Measurements from ENCODE around the gene DENND6B. TPM values are rescaled to one million over a fixed set of nuclear protein-coding genes. Genes with fewer than 3 reads are reported as not detected.

The DENND6B gene
- total RNA-seq, 2 donors from 2014 or later: 9.6 to 19.6 TPM

DNA sequence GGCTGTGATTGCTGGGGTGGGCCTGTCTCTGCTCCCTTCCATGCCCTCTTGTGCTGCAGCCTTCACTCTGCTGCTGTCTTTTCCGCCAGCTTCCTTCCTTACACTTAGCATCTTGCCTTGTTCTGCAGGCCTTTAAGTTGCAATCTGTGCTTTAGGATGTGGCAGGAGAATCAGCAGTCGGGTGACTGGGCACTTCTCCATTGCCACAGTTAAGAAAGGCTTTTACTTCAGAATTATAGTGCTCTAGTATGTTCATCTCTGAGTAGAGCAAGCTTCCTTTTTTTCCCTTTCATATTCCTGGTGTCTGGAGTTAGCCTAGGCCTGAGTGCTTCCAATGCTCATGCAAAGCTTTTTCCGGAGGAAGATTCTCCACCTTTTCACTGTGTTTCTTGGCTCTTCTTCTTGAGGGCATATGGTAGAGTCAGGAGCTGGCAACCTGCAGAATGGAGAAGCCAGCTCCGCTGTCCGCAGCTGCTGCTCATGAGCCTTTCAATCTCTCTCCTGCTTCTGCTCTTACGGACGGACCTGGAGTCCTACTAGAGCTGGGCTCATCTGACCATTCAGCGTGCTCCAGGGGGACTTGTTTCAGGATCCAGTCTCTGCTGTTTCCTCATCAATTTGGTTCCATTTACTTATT is 36.5 kb upstream of the DENND6B start:
- Histone ChIP-seq H3K9me3 (no peaks in the 10 kb centered on the region), H3K36me3 (no peaks in the 10 kb centered on the region), H3K27me3 (replicated peaks; ENCODE audit: insufficient read depth) (no peaks in the 10 kb centered on the region), H3K4me1 (replicated peaks) (peaks cover 3% of the 10 kb centered on the region), H3K27ac (no peak overlapping the region), H3K4me3 (no peak overlapping the region)
- TF ChIP-seq POLR2A (IDR thresholded peaks at IDR 0.05) (no peak), POLR2AphosphoS5 (IDR thresholded peaks at IDR 0.05) (no peak)
- TF ChIP-seq, protein P1, sequence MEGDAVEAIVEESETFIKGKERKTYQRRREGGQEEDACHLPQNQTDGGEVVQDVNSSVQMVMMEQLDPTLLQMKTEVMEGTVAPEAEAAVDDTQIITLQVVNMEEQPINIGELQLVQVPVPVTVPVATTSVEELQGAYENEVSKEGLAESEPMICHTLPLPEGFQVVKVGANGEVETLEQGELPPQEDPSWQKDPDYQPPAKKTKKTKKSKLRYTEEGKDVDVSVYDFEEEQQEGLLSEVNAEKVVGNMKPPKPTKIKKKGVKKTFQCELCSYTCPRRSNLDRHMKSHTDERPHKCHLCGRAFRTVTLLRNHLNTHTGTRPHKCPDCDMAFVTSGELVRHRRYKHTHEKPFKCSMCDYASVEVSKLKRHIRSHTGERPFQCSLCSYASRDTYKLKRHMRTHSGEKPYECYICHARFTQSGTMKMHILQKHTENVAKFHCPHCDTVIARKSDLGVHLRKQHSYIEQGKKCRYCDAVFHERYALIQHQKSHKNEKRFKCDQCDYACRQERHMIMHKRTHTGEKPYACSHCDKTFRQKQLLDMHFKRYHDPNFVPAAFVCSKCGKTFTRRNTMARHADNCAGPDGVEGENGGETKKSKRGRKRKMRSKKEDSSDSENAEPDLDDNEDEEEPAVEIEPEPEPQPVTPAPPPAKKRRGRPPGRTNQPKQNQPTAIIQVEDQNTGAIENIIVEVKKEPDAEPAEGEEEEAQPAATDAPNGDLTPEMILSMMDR (IDR thresholded peaks at IDR 0.05): no peak
- WGBS: 88% methylated on average over 8 of the region's 8 CpGs
- DNase-seq (ENCODE audit: low spot score): no peak
- intact Hi-C loops (cut with DNase I): no loop called here

DNA sequence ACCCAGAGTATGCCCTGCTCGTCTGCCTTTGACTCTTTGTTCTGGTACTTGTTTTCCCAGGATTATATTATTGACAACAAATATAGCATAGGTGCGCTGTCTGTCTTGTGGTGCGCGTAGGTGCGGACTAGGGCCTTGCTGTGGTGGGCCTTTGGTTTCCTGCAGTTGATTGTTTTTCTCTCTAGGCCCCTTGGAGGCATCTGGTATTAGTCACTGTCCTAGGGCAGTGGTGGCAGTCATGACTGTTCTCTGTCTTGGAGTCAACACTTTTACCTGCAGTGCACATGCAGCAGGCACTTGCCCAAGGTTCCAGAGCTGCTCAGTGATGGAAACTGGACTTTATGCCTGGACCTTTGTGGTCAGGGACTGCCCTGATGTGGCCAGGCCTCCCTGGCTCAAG is 34.9 kb upstream of the DENND6B start:
- Histone ChIP-seq H3K4me3 (no peak overlapping the region), H3K9me3 (no peaks in the 10 kb centered on the region), H3K27me3 (replicated peaks; ENCODE audit: insufficient read depth) (no peaks in the 10 kb centered on the region), H3K36me3 (no peaks in the 10 kb centered on the region), H3K4me1 (replicated peaks) (peaks cover 3% of the 10 kb centered on the region), H3K27ac (no peak overlapping the region)
- 84% methylated on average over 5 of the region's 5 CpGs for WGBS
- intact Hi-C loops (cut with DNase I): no loop called here
- DNase-seq (ENCODE audit: low spot score): no peak
- TF ChIP-seq POLR2AphosphoS5 (IDR thresholded peaks at IDR 0.05) (no peak), POLR2A (IDR thresholded peaks at IDR 0.05) (no peak)
- TF ChIP-seq, protein P1 (IDR thresholded peaks at IDR 0.05): no peak

- Histone ChIP-seq H3K36me3 (no peaks in the 10 kb centered on the region), H3K4me1 (replicated peaks) (peaks cover 3% of the 10 kb centered on the region), H3K27me3 (replicated peaks; ENCODE audit: insufficient read depth) (no peaks in the 10 kb centered on the region), H3K9me3 (no peaks in the 10 kb centered on the region), H3K27ac (no peak overlapping the region), H3K4me3 (no peak overlapping the region)
- intact Hi-C loops (cut with DNase I): no loop called here
- TF ChIP-seq, protein P1 (IDR thresholded peaks at IDR 0.05): no peak
- TF ChIP-seq POLR2AphosphoS5 (IDR thresholded peaks at IDR 0.05) (no peak), POLR2A (IDR thresholded peaks at IDR 0.05) (no peak)
- no peak for DNase-seq (ENCODE audit: low spot score)
- 75% methylated on average over 5 of the region's 5 CpGs for WGBS
Measured at GRCh38 chr22:50361222-50361621, 34.4 kb upstream of the DENND6B start.

DNA sequence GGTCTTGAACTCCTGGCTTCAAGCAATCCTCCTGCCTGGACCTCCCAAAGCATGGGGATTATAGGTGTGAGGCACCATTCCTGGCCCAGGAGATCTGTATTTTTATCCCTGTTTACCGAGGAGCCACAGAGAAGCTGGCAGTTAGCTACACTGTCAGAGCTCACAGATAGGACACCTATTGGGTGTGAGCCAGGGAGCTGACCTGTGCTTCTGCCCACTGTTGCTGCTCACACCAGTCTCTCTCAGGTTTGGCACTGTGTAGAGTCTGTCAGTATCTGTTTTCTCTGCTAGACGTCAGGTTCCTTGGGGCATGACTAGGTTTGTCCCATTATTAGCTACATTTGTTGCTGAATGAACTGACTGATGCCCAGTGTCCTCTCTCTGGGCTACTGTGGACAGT is 33.8 kb upstream of the DENND6B start:
- intact Hi-C loops (cut with DNase I): no loop called here
- Histone ChIP-seq H3K27me3 (replicated peaks; ENCODE audit: insufficient read depth) (no peaks in the 10 kb centered on the region), H3K27ac (no peak overlapping the region), H3K9me3 (no peaks in the 10 kb centered on the region), H3K36me3 (no peaks in the 10 kb centered on the region), H3K4me3 (no peak overlapping the region), H3K4me1 (replicated peaks) (peaks cover under 1% of the 10 kb centered on the region)
- TF ChIP-seq POLR2A (IDR thresholded peaks at IDR 0.05) (no peak), POLR2AphosphoS5 (IDR thresholded peaks at IDR 0.05) (no peak)
- TF ChIP-seq, protein P1 (IDR thresholded peaks at IDR 0.05): no peak
- DNase-seq (ENCODE audit: low spot score): no peak
- 76% methylated on average over 2 of the region's 2 CpGs for WGBS

- no peaks in the 10 kb centered on the region for H3K36me3 ChIP-seq
- H3K9me3 ChIP-seq: no peaks in the 10 kb centered on the region
- no peak overlapping the region for H3K27ac ChIP-seq
- DNase-seq (ENCODE audit: low spot score): no peak
- intact Hi-C loops (cut with DNase I): no loop called here
- H3K4me1 ChIP-seq (replicated peaks): no peaks in the 10 kb centered on the region
- no peak overlapping the region for H3K4me3 ChIP-seq
- 96% methylated on average over 10 of the region's 10 CpGs for WGBS
- TF ChIP-seq, protein P1 (IDR thresholded peaks at IDR 0.05): no peak
- TF ChIP-seq POLR2AphosphoS5 (IDR thresholded peaks at IDR 0.05): no peak
- no peak for TF ChIP-seq POLR2A (IDR thresholded peaks at IDR 0.05)
- no peaks in the 10 kb centered on the region for H3K27me3 ChIP-seq (replicated peaks; ENCODE audit: insufficient read depth)
Measured at GRCh38 chr22:50357756-50358155, 30.9 kb upstream of the DENND6B start.
